HG03439 (cell line): ENCODE data around the gene SSR4.

ENCODE experiments used
- ATAC-seq: cut with Tn5 transposase; IDR thresholded peaks from one replicate; pipeline ENCODE4 v1.9.1; 2021; ENCODE audit warnings: mild to moderate bottlenecking, moderate library complexity; ENCODE audit not compliant: unreplicated experiment

Gene SSR4

DNA sequence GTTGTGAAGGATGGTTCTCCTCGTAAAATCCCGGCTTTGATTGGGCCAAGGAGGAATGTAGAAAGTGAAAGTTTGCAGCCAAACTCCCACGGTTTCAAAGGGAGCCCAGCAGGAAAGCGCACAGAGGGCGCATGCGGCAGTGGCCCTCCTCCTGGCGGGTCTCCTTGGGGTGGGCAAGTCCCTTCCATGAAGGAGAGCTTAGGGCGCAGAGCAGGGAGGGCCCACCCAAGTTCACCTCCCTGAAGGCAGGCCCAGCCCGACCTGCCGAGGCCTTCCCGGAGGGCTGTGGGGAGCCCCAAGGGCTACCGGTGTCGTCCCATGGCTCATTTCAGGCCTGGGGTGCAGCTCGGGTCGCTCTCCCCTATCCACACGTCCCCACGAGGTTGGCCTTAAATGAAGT, 33.8 kb downstream of the SSR4 start:
- no peak for ATAC-seq

DNA sequence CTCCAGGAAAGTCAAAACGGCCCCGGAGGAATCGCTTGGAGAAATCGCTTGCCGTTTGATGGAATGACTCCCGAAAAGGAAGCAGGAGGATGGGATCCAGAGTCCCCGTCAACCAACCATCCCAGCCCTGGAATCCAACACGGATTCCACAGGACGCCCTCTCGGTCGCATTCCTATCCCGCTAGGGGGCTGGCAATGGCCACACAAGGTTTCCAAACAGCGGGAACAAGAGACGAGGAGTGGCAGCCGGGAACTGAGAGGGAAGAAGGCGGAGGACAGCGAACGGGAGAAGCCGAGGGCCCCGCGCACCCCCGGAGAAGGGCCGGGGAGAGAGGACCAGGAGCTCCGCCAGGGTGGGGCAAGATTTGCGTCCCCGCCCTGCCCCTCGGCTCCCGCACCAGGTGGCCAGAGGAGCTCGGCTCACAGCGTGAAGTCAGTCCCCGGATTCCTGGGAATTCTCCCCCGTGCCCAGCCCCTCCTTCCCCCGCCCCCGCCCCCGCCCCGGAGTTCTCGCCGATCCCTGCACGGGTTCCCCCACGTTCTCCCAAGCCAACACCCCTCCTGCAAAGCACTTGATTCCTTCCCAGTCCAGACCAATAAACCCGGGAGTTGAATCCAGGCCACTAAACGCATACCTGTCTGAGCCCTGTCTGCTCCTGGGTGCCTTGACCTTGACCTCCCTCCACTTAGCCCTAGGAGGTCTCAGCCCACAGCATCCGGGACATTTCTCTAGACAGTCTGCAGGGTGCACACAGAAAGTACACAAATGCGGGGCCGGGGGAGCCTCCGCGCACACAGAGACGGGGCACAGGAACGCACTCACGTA, 34.5 kb downstream of the SSR4 start:
- no peak for ATAC-seq

DNA sequence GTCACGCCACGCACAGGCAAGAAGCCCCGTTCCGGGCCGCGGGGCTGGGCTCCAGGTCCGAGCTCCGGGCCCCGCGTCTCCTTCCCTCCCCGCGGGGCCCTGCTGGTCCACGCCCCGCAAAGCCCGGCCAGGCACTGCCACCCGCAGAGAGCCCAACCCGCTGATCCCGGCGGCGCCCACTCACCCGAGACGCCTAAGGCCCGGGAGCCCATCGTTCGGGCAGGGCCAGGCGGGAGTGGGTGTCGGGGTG, 35.0 kb downstream of the SSR4 start:
- no peak for ATAC-seq

DNA sequence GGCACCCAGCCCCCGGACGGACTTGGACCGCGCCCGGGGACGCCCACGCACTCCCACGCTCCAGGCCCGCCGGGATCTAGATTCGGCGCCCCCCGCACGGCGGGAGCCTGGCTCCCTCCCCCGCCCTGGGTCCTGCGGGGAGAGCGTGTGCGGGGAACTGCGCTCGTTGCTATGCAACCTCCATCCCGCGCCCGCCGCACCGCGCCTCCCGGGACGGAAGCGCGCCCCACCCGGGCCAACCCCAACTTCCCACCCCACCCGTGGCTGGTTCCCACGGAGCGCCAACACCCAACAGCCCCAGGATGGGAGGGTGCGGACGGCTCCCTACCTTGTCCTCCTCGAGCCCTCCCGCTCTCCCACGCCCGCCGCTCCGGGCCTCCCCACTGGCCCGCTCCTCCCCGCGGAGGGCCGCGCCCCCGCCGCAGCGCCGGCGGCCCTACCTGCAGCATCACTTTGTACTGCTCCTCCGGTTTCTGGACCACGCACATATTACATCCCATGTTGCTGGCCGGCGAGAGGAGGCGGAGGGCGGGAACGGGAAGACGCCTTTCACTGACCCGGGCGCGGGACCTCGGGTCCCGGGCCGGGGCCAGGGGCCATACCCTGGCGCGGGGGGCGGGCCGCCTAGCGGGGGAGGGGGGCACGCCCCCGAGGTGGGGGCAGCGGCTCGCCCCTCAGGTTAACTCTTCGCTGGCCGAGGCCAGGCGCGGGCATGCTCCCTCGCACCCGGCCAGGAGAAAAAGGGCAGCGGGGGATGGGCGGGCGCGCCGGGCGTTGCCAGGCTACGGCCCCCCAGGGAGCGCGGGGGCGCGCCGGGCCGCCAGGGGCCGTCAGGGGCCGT, 35.6 kb downstream of the SSR4 start, which contains the start of gene PDZD4:
Gene PDZD4 (minus strand): TSS at position 746 of the 841 bp plus-strand sequence. CDS start 246 bp downstream, at position 500.
- ATAC-seq, result no peak

DNA sequence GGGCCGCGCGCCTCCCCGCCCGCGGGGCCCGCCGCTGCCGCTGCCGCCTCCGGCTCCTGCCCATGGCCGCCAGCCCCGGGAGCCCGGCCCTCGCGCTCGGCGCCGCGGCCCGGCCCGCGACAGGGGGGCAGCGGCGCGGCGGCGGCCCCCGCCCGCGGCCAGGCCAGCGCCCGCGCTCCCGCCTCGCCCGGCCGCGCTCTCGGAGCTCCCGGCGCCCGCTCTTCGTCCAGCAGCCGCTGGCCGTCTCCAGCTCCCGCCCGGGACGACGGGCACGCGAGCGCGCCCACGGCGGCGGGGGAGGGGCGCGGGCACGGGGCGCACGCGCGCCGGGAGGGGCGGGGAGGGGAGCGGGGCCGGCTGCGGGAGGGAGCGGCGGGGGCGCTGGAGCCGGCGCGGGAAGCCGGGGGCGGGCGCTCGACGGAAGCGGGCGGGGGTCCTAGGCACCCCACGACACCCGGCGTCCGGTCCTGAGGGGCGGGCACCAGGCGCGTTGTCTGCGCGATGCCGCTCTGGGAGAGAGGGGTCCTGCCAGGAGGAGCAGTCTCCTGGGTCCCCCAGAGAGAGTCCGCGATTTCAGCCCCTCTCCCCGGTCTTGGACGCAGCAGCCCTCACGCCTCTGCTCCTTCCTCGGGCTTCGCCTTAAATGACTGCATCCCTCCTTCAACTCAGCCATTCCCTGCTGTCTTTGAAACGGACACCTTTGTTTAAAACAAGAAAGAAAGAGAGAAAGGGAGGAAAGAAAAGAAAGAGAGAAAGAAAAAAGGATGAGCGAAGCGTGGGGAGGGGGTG, 36.4 kb downstream of the SSR4 start:
- ATAC-seq, result no peak

DNA sequence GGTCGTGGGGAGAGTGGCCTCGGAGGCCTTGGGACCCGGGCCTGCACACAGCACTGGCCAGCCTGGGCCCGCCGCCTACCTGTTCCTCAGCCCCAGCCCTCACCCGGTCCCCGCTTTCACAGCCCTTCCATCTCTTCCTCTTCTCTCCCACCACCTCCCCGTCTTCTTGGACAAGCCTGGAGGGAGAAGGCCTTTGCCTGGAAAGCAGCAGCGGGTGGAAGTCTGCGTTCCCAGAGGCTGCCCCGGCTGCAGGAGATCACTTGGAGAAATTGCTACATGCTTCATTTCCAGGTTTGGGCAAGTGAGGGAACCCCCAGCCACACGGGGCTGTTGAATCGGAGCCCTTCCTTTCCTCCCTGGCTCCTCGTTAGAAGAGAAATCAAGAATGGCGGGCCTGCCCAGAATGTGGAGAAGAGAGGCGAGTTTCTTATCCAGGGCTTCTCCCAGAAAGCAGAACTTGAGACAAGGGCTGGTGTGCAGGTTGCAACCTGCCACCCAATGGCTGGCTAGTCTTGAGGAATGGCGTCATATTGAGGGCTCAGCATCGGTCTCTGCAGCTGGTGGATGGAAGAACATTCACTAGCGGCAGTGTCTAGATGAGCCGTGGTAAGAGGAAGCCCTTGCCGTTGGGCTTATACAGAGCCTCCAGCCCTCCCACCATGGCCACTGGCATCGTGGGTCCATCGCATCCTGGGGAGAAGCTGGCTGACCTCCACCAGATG, 37.1 kb downstream of the SSR4 start:
- ATAC-seq, result no peak

DNA sequence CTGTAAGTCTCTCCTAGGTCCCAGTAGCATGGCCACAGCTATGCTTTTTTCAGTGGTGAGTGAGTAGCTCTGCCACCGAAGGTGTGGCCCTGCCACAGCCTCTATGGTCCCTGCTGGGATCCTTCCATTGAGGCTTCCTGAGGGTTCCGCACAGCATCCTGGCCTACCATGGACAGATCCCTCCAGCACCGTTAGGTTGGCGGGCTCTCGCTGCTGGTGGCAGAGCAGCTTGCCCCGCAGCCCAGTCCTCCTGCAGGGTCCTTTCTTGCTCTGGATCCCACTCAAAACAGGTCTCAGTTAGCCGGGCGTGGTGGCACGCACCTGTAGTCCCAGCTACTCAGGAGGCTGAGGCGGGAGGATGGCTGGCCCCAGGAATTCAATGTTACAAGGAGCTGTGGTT, 38.3 kb downstream of the SSR4 start:
- ATAC-seq, result no peak

DNA sequence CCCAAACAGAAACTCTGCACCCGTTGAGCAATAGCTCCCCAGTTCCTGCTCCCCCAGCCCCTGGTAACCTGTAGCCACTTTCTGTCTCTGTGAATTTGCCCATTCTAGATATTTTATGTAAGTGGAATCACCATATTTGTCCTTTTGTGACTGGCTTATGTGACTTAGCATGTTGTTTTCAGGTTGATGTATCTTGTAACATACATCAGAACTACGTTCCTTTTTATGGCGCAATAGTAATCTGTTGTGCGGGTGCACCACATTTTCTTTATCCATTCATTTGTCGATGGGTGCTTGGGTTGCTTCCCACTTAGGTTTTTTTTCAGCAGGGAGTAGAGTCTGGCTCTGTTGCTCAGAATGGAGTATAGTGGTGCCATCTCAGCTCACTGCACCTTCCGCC, 42.5 kb downstream of the SSR4 start:
- ATAC-seq, result no peak

DNA sequence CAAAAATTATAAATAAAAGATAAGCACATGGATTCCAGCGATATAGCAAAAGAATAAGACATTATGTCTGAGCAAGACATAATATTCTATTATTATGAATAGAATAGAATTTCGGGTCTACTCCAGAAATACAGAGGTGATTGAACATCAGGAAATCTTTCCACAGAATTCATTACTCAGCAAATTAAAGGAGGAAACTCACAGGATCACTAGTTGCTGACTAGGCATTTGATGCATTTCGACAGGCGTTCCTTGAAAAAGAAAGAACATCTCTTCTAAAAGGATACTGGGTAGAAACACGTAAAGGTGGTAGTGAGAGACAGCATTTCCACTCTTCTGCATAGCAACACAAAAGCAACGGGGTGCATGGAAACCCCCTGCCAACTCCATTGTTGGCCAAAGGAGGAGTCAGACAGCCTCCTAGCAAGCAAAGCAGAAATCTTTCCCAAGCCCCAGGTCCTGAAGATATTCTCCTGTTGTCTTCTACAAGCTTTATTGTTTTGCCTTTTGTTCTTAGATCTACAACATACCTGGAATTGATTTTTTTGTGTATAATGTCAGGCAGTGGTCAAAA, 50.1 kb downstream of the SSR4 start:
- ATAC-seq, result no peak

DNA sequence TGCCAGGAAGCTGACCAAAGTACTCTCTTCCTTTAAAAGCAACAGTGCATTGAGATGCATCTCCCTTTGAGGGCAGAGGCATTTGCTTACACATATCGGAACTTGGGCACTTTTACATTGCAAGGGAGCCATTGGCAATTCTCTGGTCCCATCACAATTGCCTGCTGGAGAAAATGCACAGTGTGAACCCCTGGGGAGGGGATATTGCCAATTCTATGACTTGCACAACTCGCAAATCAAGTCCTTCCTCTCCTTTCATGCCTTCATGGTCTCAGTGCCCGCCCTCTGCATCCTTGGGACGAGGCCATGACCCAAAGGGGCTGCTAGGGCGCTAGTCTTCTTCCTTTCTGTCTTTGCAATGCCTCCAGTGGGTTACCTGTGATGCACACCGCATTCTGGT, 50.7 kb downstream of the SSR4 start:
- no peak for ATAC-seq

DNA sequence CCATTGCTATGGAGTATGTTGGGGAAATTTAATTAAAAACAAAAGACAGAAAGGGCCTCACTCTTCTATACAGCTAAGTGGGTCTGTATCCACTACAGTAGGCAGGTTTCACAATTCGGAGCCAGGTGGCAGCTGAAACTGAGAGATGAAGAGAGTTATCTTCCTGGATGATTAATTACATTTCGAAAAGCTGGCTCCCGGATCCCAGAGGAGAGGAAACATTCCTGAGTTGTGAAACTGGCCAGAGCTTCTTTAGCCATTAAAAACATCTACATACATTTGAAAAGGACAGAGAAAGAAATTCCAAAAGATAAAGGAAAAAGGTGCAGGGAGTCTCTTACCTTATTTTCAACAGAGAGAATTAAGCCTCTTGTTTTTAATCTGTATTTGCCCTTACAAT, 51.4 kb downstream of the SSR4 start:
- ATAC-seq, result no peak
